T-cell (primary cell): ENCODE measurements around the gene R3HDM1. TPM values are rescaled to one million over a fixed set of nuclear protein-coding genes. Genes with fewer than 3 reads are reported as not detected.
"Not testable (repeated sequence)": the region's sequence is repeated elsewhere in the genome, so short reads cannot be mapped to it uniquely, and the experiment has no call there.

Experiments used
- ATAC-seq, 4 experiments: fragments of 200-7000 bp in 3 of 4; fragments of 150-1000 bp in 1 of 4; cut with Tn5 transposase; replicated peaks in 1 of 4; 1 replicate in 3 of 4; 2 replicates in 1 of 4; pipeline ENCODE4 v1.10.0; 2021; ENCODE audit warnings: moderate library complexity in 3 of 4, mild to moderate bottlenecking in 2 of 4, moderate number of reproducible peaks in 1 of 4
- CTCF ChIA-PET, 2 donors: fragments of 300-600 bp; sonication (Branson Sonifier 250); formaldehyde crosslinking; loops; one replicate each; lab custom pipeline; 2022; ENCODE audit warnings: antibody characterized with exemption in 2 of 2; lab: Charles Lee
- POLR2A ChIA-PET, 2 donors: fragments of 300-600 bp; sonication (Branson Sonifier 250); formaldehyde crosslinking; loops; one replicate each; lab custom pipeline; 2022; ENCODE audit warnings: antibody characterized with exemption in 2 of 2; lab: Charles Lee
- DNase-seq, 35 experiments: peaks; one replicate each; pipeline versions ENCODE4 v3.0.0 to v3.0.0-alpha.2; 2013 to 2023
- H3K27ac ChIP-seq: one replicate; pipeline ENCODE4 v1.5.1; 2013; ENCODE audit warnings: low read length
- H3K27me3 ChIP-seq, 2 experiments: replicated peaks in 1 of 2; 1 replicate in 1 of 2; 2 replicates in 1 of 2; pipeline versions ENCODE4 v1.6.1 to v1.7.0; 2013; ENCODE audit warnings: low read length in 1 of 2, mixed read lengths in 1 of 2; ENCODE audit not compliant: control insufficient read depth in 2 of 2, insufficient read depth in 2 of 2; ENCODE audit errors: extremely low read depth in 1 of 2
- H3K36me3 ChIP-seq, 2 donors: 1 replicate in 1 of 2; 2 replicates in 1 of 2; pipeline versions ENCODE4 v1.6.1 to v1.7.0; 2013; ENCODE audit warnings: low read length in 1 of 2; ENCODE audit not compliant: control insufficient read depth in 2 of 2, insufficient read depth in 1 of 2; ENCODE audit errors: extremely low read depth in 1 of 2
- H3K4me1 ChIP-seq, 2 experiments: 1 replicate in 1 of 2; 2 replicates in 1 of 2; pipeline versions ENCODE4 v1.6.1 to v1.7.0; 2013; ENCODE audit warnings: low read length in 2 of 2, mixed read lengths in 1 of 2; ENCODE audit not compliant: insufficient read depth in 2 of 2, control insufficient read depth in 1 of 2; ENCODE audit errors: extremely low read depth in 1 of 2
- H3K4me3 ChIP-seq, 2 donors: 1 replicate in 1 of 2; 2 replicates in 1 of 2; pipeline versions ENCODE4 v1.5.1 to v1.7.0; 2013; ENCODE audit warnings: mild to moderate bottlenecking in 2 of 2, low read length in 1 of 2, moderate library complexity in 1 of 2; ENCODE audit not compliant: control insufficient read depth in 1 of 2; ENCODE audit errors: extremely low read depth in 1 of 2
- H3K9me3 ChIP-seq: 2 replicates; pipeline ENCODE4 v1.7.0; 2013
- H3K27ac Mint-ChIP-seq, 2 donors: one replicate each; pipeline ENCODE4 v1.8.0; 2020 to 2021; ENCODE audit warnings: mild to moderate bottlenecking in 2 of 2, mixed read lengths in 2 of 2
- H3K27me3 Mint-ChIP-seq, 2 donors: one replicate each; pipeline ENCODE4 v1.8.0; 2021 to 2022; ENCODE audit warnings: mixed read lengths in 2 of 2
- H3K36me3 Mint-ChIP-seq: one replicate; pipeline ENCODE4 v1.8.0; 2021; ENCODE audit warnings: mixed read lengths
- H3K4me1 Mint-ChIP-seq, 3 donors: one replicate each; pipeline ENCODE4 v1.8.0; 2020 to 2022; ENCODE audit warnings: mixed read lengths in 3 of 3, mild to moderate bottlenecking in 1 of 3
- H3K4me3 Mint-ChIP-seq, 3 donors: one replicate each; pipeline ENCODE4 v1.8.0; 2020 to 2022; ENCODE audit warnings: mild to moderate bottlenecking in 3 of 3, mixed read lengths in 3 of 3, moderate library complexity in 3 of 3
- H3K9me3 Mint-ChIP-seq, 3 donors: one replicate each; pipeline ENCODE4 v1.8.0; 2020 to 2022; ENCODE audit warnings: mixed read lengths in 3 of 3
- WGBS: methylation state at CpG from one replicate; pipeline ENCODE4 v1.1.5; 2013; ENCODE audit warnings: missing lambda C conversion rate; ENCODE audit not compliant: insufficient coverage; 5-methylcytosine and 5-hydroxymethylcytosine counted together
- total RNA-seq, 35 experiments: library from RNA in 6 of 35; stranded (reverse) in 6 of 35; fragments of 120-200 nt in 1 of 35; gene quantifications; one replicate each; pipeline versions ENCODE4 v1.2.1 to v1.2.4 and lab custom pipeline; 2013 to 2026

The R3HDM1 gene
- total RNA-seq, 5 donors from 2014 or later (not counting 1 experiment from before 2014, with no cell fraction given): 38.4 to 44.8 (median 41.9) TPM

- Mint-ChIP-seq H3K4me3 (no peak overlapping the region), H3K27ac (no peak overlapping the region), H3K36me3 (peaks cover 28% of the 10 kb centered on the region), H3K4me1 (no peaks in the 10 kb centered on the region), H3K9me3 (no peaks in the 10 kb centered on the region), H3K27me3 (no peaks in the 10 kb centered on the region)
- Histone ChIP-seq H3K27me3 (no peaks in the 10 kb centered on the region), H3K4me3 (no peak overlapping the region), H3K36me3 (peaks cover 3 to 5% of the 10 kb centered on the region in 2 donors), H3K27ac (no peak overlapping the region), H3K9me3 (no peaks in the 10 kb centered on the region), H3K4me1 (no peaks in the 10 kb centered on the region)
- POLR2A ChIA-PET: interaction anchor here in 1 of 2 donors (0.6 kb wide), 1 partner anchor 9 kb away, joined by 6 read pairs; no protein-coding TSS in a partner anchor
- no peak for ATAC-seq
- CTCF ChIA-PET: no interaction called here
- no peak for DNase-seq
These were observed 98.2 kb downstream of the R3HDM1 start for GRCh38 chr2:135629520-135629919.

- H3K36me3 ChIP-seq, H3K27me3 ChIP-seq, H3K4me1 ChIP-seq, DNase-seq, H3K4me3 ChIP-seq, H3K27me3 Mint-ChIP-seq, CTCF ChIA-PET, H3K9me3 ChIP-seq, H3K27ac ChIP-seq, H3K4me1 Mint-ChIP-seq, H3K4me3 Mint-ChIP-seq, H3K27ac Mint-ChIP-seq, H3K9me3 Mint-ChIP-seq, ATAC-seq: not testable (repeated sequence)
- peaks cover 24% of the 10 kb centered on the region for H3K36me3 Mint-ChIP-seq
- POLR2A ChIA-PET: interaction anchor here in 1 of 2 donors (0.6 to 0.7 kb wide), 2 partner anchors 8 to 26 kb away, joined by 6 read pairs; no protein-coding TSS in a partner anchor
- WGBS: 100% methylated on average over 2 of the region's 8 CpGs
These were observed 98.8 kb downstream of the R3HDM1 start for GRCh38 chr2:135630034-135630433.

- ChIA-PET POLR2A (interaction anchor here in 1 of 2 donors (0.7 kb wide), 1 partner anchor 26 kb away, joined by 6 read pairs; no protein-coding TSS in a partner anchor), CTCF (no interaction called here)
- H3K9me3 ChIP-seq: no peaks in the 10 kb centered on the region
- Mint-ChIP-seq H3K4me1 (no peaks in the 10 kb centered on the region), H3K9me3 (no peaks in the 10 kb centered on the region), H3K27ac (no peak overlapping the region), H3K27me3 (no peaks in the 10 kb centered on the region), H3K36me3 (peaks cover 23% of the 10 kb centered on the region), H3K4me3 (no peak overlapping the region)
- no peak overlapping the region for H3K4me3 ChIP-seq
- no peak for DNase-seq
- no CpG with 5 or more reads among the region's 1 CpG for WGBS
- no peaks in the 10 kb centered on the region for H3K27me3 ChIP-seq
- no peak overlapping the region for H3K27ac ChIP-seq
- H3K36me3 ChIP-seq: peaks cover 3 to 5% of the 10 kb centered on the region in 2 donors
- no peaks in the 10 kb centered on the region for H3K4me1 ChIP-seq
- ATAC-seq: no peak
These were observed 99.2 kb downstream of the R3HDM1 start for GRCh38 chr2:135630488-135630887.

GRCh38 chr2:135633582-135633981 lies 102.3 kb downstream of the R3HDM1 start:
- no peaks in the 10 kb centered on the region for H3K9me3 ChIP-seq
- no peaks in the 10 kb centered on the region for H3K27me3 ChIP-seq
- Mint-ChIP-seq H3K4me1 (no peaks in the 10 kb centered on the region), H3K27ac (no peak overlapping the region), H3K36me3 (peaks cover 37% of the 10 kb centered on the region), H3K27me3 (no peaks in the 10 kb centered on the region), H3K9me3 (no peaks in the 10 kb centered on the region), H3K4me3 (no peak overlapping the region)
- 90% methylated on average over 2 of the region's 4 CpGs for WGBS
- POLR2A ChIA-PET: interaction anchor here in 1 of 2 donors (0.6 kb wide), 1 partner anchor 249 kb away, joined by 4 read pairs; no protein-coding TSS in a partner anchor
- DNase-seq (no peak), ATAC-seq (no peak)
- no peak overlapping the region for H3K4me3 ChIP-seq
- peaks cover 5 to 18% of the 10 kb centered on the region in 2 donors for H3K36me3 ChIP-seq
- CTCF ChIA-PET: no interaction called here
- no peaks in the 10 kb centered on the region for H3K4me1 ChIP-seq
- no peak overlapping the region for H3K27ac ChIP-seq

GRCh38 chr2:135635212-135635835 lies 104.0 kb downstream of the R3HDM1 start:
- Mint-ChIP-seq H3K4me1 (no peaks in the 10 kb centered on the region), H3K4me3 (no peak overlapping the region), H3K36me3 (peaks cover 43% of the 10 kb centered on the region), H3K27me3 (no peaks in the 10 kb centered on the region), H3K27ac (no peak overlapping the region), H3K9me3 (no peaks in the 10 kb centered on the region)
- H3K27ac ChIP-seq: no peak overlapping the region
- H3K9me3 ChIP-seq: no peaks in the 10 kb centered on the region
- WGBS: 100% methylated on average over 1 of the region's 6 CpGs
- H3K27me3 ChIP-seq: no peaks in the 10 kb centered on the region
- no peaks in the 10 kb centered on the region for H3K4me1 ChIP-seq
- ATAC-seq (no peak), DNase-seq (no peak)
- H3K4me3 ChIP-seq: no peak overlapping the region
- POLR2A ChIA-PET: no interaction called here
- H3K36me3 ChIP-seq: peaks cover 5 to 21% of the 10 kb centered on the region in 2 donors
- CTCF ChIA-PET: interaction anchor here in 1 of 2 donors (0.6 kb wide), 1 partner anchor 52 kb away, joined by 3 read pairs; no protein-coding TSS in a partner anchor

- Histone ChIP-seq H3K4me3 (no peak overlapping the region), H3K36me3 (peaks cover 5 to 21% of the 10 kb centered on the region in 2 donors), H3K27me3 (no peaks in the 10 kb centered on the region), H3K4me1 (no peaks in the 10 kb centered on the region), H3K27ac (no peak overlapping the region), H3K9me3 (no peaks in the 10 kb centered on the region)
- POLR2A ChIA-PET: interaction anchor here (0.5 to 0.7 kb wide), 3 partner anchors 15 to 473 kb away, joined by 3 to 4 read pairs (median 3); no protein-coding TSS in a partner anchor
- Mint-ChIP-seq H3K27me3 (no peaks in the 10 kb centered on the region), H3K36me3 (peaks cover 46% of the 10 kb centered on the region), H3K4me3 (no peak overlapping the region), H3K9me3 (no peaks in the 10 kb centered on the region), H3K27ac (no peak overlapping the region), H3K4me1 (no peaks in the 10 kb centered on the region)
- CTCF ChIA-PET: no interaction called here
- DNase-seq (no peak), ATAC-seq (no peak)
- WGBS: no CpG with 5 or more reads among the region's 1 CpG
These were observed 105.7 kb downstream of the R3HDM1 start for GRCh38 chr2:135636982-135637381.
